HG02763 (cell line): ENCODE results near the gene FDXACB1.

Experiments
- ATAC-seq: cut with Tn5 transposase; IDR thresholded peaks from one replicate; pipeline ENCODE4 v1.9.1; 2021; ENCODE audit warnings: mild to moderate bottlenecking, moderate library complexity; ENCODE audit not compliant: unreplicated experiment

Gene FDXACB1, protein sequence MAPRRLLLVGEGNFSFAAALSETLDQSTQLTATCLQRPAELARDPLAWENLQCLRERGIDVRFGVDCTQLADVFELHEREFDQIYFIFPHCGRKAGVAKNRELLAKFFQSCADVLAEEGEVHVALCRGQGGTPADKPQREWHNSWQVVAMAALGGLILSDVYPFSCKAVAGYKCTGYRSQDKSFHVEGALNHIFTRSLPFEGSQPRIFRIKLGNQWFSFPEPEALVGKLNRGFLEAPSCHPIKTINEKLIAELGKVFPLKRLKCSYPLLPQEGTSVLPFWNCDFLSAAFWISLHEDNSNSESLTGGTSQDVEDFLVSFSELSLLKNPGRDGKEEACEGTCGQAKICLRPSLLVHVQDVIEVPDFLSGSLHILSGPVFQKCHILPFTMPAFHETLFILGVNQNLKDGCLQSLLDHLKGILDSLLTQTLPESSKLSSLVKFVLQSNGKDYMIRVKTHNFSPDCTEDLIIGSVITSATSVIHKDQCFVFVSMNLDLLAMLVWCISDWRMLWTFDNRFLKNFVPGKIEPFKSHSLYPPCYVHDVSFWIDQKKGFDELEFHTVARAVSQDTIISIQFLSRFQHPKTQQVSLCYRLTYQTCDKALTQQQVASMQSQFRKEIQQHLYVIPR

DNA sequence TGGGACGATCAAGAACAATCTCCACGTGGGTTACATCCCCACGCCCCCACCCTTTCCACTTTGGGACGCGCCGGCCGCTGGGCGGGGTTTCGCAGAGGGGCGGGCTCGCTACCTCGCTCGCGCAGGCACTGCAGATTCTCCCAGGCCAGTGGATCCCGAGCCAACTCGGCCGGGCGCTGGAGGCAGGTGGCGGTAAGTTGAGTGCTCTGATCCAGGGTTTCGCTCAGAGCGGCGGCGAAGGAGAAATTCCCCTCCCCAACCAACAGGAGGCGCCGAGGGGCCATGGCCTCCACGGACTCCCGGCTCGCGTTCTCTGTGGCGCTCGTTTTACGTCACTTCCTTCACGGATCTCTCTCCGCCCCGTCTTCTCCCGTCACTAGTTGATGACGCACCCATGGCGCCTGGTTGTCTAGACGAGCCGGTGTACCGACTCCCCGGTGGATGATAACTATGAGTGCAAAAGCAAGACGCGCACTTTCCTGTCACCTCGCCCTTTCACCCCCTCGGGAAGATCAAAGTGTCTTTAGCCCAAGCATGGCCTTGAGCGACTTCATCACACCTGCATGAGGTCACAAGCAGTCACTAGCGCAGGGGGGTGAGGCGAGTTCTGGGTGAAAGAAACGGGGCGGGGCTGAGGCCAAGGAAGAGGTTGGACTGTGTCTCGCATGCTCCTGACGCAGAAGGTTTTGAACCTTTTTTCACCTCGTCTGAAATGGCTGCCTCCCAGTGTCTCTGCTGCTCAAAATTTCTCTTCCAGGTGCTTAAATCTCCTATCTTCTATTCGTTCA, at the start of gene FDXACB1, which contains the start of gene CFAP68:
TSS of gene FDXACB1 (minus strand) at position 317 of the 788 bp plus-strand sequence. CDS start at position 284, 33 bp downstream.
TSS of gene CFAP68 (plus strand) at position 693 of the 788 bp plus-strand sequence. CDS start at position 713, 20 bp downstream.
- peak; percentile 91 for ATAC-seq

DNA sequence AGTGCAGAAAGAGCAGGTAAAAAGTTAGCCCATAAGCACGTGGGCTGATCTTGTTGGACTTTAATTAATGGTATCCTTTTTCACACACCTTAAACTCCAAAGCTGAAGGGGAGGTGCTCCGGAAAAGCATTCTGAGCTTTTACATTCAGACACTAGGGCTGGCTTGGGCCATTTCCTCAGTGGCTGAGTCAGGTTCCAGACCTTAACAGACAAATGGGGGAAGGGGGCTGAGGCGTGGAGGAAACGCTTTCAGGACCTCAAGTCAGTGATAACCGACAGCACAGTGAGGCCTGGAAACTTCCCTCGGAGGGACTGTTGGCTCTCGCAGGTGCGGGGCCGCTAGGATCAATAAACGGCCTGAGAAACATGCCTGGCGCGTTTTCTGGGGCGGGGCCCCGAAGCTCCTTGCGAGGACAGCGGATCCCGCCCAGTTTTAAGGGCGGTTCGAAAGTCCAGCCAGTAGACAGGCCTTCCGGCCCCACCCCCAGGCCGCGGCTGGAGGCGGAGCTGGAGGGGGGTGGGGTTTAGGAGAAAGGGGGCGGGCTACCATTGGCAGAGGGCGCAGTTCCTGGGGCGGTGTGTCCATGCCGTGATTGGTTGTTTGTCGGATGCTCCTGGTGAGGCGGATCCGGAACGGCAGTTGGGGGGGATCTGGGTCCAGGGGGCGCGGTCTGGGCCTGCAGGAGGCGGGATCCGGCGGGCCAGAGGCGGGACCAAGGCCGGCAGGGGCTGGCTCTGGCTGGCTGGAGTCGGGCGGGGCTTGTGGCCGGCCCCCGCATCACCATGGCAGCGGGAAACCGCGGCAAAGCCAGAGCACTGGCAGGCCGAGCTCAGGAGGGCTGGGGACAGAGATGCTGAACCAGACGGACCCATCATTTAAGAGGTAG, 47.8 kb upstream of the FDXACB1 start:
- peak; percentile 94 for ATAC-seq

DNA sequence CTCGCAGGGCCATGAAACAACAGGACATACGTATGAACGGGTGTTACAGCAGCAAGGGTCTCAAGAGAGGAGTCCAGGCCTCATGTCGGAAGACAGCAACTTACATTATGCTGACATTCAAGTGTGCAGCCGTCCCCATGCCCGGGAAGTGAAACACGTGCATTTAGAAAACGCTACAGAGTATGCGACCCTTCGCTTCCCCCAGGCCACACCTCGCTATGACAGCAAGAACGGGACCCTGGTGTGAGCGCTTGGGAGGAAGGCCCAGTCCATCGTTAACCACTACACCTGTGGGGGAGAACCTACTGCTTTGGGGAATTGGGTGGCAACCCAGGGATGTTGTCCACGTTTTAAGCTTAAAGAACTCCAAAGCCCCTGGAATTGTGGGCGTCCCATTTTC, 47.0 kb upstream of the FDXACB1 start:
- no peak for ATAC-seq

DNA sequence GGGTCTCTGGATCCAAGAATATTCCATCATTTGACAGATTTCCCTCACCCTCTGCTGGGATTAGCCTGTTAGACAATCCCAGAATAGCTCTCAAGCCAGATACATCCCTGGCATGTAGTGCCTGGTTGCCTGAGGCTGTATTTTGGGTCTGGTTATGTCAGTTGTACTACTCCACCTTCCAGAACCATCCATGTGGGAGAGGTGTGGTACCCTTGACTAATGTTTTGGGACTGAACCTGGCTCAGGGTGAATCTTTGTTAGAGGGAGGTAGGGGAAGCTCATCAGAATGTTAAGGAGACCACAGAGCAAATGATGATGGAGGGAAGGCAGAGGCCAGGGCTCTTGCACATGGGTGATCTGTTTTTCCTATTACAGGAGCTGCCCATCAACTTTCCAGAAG, 45.0 kb upstream of the FDXACB1 start:
- ATAC-seq: no peak

DNA sequence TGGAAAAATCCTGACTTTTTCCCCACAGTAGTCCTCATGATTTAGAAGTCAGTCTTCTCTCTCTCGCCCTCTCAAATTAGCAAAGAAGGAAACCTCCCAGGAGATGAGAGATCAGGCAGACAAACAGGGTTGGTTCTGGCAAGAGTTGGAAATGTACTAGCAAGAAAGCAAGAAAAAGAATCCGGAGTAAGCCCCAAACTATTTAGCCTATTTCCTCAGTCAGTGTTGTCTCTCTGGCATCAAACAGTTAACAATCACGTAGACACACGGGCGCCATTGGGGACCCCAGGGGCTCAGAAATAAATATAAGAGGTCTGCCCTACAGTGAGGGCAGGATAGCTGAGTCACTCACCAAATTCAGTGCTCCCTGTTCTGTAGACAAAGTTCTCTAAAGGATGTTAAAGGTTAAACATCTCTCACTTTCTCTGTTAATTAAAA, 44.4 kb upstream of the FDXACB1 start:
- no peak for ATAC-seq

DNA sequence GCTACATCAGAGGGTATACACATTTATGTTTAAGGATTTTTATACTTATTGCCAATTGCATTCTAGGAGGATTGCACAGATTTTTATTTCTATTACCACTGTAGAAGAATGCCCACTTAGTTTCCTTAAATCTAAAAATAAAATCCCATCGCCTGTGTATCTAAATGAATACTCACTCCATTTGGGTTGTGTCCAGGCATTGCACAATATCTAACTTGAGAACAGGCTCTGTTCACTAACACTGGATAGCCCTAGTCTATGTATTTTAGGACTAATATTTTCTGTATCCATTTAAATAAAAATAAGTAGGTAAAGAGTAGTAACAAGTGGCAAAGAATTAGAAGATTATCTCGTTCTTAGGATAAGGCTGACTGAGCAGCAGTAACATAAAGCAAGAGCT, 43.8 kb upstream of the FDXACB1 start:
- no peak for ATAC-seq

DNA sequence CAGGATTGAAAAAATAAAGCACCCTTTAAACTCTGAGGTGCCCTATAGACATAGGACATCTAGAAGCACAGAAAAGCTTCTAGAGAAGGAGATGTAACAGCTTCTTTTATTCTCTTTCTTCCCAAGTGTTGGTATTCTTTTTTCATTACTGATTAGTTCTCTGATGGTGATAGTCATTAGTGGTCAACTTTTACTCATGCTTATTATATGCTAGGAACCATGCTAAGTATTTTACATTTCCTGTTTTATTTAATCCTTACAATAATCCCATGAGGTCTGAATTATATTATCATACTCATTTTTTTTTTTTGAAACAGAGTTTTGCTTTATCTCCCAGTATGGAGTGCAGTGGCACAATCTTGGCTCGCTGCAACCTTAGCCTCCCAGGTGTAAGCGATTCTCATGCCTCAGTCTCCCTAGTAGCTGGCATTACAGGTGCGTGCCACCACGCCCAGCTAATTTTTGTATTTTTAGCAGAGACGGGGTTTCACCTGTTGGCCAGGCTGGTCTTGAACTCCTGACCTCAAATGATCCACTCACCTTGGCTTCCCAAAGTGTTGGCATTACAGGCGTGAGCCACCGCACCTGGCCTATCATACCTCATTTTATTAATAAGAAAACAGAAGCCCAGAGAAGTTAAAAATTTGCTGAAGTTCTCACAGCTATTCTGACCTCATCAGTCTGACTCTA, 42.7 kb upstream of the FDXACB1 start:
- no peak for ATAC-seq

DNA sequence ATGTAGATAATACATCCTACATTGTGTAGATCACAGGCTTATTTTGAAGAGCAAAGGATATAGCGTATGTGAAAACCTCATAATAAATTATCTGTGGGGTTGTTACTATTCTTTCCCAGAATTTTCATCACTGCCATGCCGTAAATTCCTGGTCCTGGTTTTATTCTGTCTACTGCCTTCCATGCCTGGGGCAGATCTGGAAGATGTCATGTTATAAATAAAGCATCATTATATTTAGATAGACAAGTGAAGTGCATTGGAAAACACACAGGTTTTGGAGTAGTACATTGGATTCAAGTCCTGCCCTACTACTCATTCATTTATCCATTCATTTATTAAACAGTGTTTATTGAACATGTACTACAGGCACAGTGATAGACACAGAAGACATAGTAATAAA, 41.9 kb upstream of the FDXACB1 start:
- ATAC-seq: no peak

DNA sequence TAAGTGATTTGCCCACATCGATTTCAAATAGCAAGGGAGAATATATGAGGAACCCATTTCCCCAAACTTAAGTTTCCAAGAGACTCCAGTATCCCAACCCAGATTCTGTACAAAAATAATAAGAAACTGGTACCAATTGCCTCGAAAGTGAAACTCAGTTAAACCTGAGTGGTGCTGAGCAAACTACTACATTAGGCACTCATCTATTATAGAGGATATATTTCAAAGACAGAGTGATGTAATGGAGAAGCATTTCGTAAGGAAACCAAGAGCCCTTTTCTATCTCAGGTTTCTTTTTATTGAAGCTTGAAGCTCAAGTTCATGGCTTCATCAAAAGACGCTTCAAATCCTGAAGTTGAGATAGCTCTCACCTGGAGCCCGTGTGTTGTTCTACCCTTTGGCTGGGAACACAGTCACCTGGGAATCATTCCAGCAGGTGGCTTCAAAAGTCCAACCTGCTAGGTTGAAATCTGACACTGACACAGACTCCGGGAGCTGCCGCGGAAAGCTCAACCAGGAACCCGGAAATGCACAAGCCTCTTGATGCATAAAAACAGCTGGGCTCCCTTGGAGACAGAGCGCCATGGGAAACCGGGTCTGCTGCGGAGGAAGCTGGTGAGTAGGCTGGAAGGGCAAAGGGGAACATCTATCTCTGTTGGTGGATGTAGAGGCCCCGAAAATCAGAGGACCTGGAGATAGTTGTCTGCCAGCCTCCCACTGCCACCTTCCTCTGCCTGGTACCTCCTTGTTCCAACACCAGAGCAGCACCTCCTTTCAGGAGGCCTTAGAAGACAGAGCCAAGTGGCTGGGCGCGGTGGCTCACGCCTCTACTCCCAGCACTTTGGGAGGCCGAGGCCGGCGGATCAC, 39.7 kb upstream of the FDXACB1 start, which contains the start of gene C11orf52:
TSS of gene C11orf52 (plus strand) at position 524 of the 867 bp plus-strand sequence. CDS start at position 584, 60 bp downstream.
- ATAC-seq: no peak

DNA sequence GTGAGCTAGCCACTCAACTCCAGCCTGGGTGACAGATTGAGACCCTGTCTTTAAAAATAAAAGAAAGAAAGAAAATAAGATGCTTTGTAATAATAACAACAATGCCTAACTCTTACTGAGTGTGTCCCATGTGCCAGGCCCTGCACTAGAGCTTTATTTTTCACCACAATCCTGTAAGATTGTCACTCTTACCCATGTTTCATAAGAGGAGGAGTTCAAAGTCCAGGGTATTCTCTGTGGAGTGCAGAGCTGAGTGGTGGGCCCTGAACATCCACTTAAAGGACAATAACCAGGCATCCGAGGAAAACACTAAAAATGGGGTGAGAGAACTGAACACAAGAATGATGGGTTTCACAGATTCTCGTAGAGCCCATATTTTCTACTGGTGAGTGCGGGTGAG, 38.8 kb upstream of the FDXACB1 start:
- no peak for ATAC-seq

DNA sequence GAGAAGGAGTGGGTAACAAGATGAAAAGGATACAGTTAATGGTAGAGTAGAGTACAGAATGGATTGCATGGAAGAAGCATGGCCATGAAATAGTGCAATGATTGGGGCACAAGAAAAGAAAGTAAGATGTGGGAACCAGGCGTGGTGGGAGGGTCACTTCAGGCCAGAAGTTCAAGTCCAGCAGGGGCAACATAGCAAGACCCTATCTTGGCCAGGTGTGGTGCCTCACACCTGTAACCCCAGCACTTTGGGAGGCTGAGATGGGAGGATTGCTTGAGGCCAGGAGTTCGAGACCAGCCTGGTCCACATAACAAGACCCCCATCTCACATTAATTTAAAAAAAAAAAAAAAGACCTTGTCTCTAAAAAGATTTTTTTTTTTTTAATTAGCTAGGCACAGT, 38.3 kb upstream of the FDXACB1 start:
- no peak for ATAC-seq

DNA sequence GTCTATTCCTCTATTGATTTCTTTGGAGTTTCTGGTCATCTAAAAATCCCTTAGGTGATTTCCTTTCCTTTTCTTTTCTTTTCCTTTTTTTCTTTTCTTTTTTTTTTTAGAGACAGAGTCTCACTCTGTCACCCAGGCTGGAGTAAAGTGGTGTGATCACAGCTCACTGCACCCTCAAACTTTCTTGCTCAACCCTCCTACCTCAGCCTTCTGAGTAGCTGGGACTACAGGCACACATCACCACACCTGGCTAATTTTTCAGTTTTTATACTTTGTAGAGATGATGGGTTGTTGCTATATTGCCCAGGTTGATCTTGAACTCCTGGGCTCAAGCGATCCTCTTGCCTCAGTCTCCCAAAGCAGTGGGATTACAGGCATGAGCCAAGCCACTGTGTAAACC, 37.8 kb upstream of the FDXACB1 start:
- no peak for ATAC-seq

DNA sequence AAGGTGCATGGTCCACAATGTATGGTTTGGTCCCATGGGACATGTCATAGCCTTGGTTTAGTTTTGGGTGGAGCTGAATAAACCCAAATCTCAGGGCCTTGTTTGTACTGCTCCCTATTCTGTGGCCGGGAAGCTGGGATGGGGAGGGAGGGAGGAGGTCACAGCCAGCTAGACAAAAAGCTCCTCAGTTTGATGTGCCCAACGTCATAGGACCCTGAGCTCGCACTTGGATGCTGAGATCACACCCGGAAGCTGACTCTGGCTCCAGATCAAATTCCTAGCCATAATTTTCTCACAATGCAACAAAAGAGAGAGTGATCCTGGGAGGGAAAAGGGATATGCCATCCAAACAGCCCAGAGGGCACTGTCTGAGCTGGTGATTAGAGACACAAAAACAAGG, 35.0 kb upstream of the FDXACB1 start:
- no peak for ATAC-seq

DNA sequence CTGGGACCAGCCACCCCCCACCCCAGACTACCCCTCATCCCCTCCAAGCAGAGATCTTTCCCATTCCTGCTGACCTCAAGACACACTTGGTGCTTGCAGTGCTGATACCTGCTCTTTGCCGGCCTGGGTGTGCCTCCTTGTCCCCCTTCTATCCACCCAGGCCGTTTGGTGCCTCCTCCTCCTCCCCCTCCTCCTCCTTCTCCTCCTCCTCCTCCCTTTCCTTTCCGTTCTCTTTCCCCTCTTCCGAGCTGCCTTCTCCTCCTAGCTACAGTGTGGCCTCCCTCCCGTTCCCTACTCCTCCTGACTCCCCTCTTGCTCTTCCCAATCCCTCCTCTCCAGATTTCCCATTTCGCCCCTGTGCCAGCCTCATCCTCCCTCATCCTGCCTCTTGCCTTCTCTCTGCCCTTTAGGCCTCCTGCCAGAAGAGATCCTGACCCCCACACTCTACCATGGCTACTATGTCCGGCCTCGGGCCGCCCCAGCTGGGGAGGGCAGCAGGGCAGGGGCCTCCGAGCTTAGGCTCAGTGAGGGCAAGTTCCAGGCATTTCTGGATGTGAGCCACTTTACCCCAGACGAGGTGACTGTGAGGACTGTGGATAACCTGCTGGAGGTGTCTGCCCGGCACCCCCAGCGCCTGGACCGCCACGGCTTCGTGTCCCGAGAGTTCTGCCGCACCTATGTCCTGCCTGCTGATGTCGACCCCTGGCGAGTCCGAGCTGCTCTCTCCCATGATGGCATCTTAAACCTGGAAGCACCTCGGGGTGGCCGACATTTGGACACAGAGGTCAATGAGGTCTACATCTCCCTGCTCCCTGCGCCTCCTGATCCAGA, 34.3 kb upstream of the FDXACB1 start:
- ATAC-seq: no peak

DNA sequence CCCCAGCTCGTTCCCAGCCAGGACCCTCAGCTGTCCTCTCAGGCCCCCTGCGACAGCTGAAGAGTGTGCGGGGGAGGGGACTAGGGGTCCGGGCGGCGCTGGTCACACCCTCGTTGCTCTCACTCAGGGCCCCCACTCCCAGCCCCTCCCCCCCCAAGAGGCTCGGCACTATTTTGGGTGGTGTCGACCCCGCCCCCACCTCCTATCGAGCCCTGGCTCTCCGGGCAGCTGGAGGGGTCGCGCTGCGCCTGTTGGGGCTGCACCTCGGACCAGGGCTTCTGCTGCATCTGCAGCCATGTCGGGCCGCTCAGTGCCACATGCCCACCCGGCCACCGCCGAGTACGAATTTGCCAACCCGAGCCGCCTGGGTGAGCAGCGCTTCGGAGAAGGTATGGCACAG, 33.6 kb upstream of the FDXACB1 start, which contains the start of gene HSPB2:
TSS of gene HSPB2 (plus strand) at position 200 of the 400 bp plus-strand sequence. CDS start at position 296, 96 bp downstream.
- no peak for ATAC-seq

DNA sequence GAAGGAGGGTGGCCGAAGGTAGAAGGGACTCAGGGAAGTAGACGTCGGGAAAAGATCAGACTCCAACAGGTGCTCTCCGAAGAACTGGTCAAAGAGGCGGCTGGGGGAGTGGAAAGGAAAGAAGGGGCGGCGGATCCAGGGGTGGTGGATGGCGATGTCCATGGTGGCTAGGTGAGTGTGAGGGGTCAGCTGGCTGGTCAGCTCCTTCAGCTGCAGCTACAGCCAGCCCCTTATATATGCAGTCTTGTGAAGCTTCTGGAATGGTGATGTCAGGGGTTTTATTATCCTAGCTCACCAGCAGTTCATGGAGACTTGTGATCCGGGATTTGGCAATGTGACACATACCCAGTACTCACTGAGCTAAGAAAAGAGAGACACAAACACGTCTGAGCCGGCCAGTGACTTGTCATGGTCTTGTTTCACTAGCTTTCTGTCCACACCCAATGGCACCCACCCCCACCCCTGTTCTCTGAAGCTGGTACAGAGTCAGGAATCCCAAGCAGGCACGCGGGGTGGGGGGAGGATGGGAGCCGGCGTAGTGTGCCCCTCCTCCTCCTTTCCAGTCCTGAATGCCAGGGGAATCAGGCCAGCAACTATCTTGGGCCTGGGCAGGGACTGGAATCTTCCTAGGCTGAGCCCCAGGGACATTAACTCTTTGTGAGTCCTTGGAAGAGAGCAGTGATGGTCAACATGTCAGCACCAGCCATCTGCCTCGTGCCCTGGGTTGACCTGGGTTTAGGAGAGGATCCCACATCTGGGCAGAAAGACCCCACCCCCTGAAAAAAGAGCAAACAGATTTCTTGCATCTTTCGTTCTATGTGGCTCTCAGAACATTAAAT, 32.8 kb upstream of the FDXACB1 start, which contains the start of gene CRYAB:
TSS of gene CRYAB (minus strand) at position 208 of the 839 bp plus-strand sequence. CDS start at position 162, 46 bp downstream.
- ATAC-seq: no peak
